Activated T-cell treated with anti-CD3 and anti-CD28 coated beads for 4 hours (primary cell): Measurements from ENCODE around the gene GRK6.
"Not testable (repeated sequence)": the region's sequence is repeated elsewhere in the genome, so short reads cannot be mapped to it uniquely, and the experiment has no call there.

Source experiments
- DNase-seq: peaks from one replicate; pipeline ENCODE4 v3.0.0-alpha.2; 2020

Gene GRK6

GRCh38 chr5:177399997-177400868 lies 26.2 kb upstream of the GRK6 start, which contains the start of gene PFN3:
TSS of gene PFN3 (minus strand) at chr5:177400661. CDS start at chr5:177400576, 85 bp downstream.
- DNase-seq, result no peak

DNA sequence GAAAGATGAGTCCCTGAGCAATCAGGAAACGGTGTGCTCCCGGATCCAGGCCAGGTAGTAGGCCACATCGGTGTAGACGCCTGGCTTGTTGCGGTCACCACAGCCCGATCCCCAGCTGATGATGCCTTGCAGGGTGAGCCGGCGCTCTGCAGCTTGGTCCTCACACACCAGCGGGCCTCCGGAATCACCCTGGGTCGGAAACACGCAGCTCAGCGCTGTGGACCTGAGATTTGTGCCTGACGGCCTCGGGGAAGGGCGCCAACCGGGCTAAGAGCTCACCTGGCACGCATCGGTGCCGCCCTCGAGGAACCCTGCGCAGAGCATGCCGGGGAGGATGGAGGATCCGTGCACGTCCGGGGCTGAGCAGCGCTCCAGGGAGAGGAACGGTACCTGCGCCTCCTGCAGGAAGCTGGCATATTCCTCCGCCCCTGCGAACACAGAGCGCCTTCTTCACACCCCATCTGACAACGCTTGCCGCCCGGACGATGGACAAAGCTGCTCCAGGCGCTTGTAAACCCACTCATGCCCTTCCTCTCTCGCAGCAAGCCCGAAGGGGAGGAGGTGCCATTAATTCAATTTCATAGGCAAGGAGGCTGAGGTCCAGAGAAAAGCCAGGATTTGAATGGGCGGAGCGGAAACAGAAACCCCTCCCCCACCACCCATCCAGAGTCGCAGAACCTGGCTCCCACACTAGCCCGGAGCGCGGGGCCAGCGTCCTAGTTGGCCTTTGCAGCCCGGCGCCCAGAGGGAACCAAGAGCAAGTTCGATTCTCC lies 24.0 kb upstream of the GRK6 start:
- peak; percentile 37 for DNase-seq

DNA sequence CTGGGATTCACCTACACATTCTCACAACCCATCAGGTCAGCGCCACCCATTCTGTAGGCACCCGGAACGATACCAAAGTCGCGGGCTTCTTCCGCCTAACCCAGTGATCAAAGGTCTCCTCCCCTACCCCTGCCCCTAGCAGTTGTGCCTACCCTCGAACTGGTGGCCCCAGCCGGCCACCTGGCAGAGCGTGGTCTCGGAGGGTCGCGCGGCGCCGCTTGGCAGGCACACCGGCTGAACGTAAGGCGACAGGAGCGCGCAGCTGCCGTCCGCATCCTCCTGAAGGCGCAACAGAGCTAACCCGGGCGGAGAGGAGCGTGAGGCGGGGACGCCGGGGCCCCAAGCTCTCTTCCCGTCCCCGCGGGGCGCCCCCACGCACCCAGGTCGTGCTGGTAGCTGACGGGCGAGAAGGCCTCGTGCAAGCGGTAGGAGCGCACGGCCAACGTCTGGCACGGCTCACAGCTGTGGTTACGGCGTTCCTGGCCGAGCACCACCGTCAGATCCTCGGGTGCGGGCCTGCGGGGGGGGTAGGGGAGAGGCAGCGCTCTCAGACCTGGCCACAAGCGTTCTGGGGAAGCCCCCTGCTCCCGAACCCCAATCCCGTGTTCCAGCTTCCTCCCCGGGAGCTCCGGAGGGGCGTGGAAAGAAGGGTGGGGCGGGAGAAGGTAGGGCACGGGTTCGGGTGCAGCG lies 23.2 kb upstream of the GRK6 start:
- no peak for DNase-seq

- DNase-seq, result peak; percentile 76
These were observed 22.5 kb upstream of the GRK6 start for GRCh38 chr5:177403792-177404640.

GRCh38 chr5:177404641-177405179 lies 21.8 kb upstream of the GRK6 start:
- DNase-seq, result no peak

DNA sequence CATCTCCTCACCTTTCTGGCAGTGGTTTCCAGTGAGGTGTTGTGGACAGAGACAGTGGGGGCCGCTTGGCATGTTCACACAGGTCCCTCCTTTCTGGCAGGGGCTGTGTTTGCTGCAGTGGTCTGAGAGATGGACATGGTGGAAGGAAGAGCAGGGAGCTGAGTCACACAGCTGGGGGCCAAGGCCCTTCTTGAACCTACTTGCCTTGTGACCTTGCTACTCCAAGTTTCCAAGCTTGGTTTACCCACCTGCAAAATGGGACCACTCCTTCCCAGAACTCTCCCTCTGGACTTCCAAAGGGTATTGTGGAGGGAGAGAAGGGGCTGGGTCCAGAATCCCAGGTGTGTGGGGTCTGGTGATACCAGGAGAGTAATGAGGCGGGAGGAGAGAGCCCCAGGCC lies 21.2 kb upstream of the GRK6 start:
- no peak for DNase-seq

- DNase-seq, result no peak
These were observed 20.7 kb upstream of the GRK6 start for GRCh38 chr5:177405805-177406204.

DNA sequence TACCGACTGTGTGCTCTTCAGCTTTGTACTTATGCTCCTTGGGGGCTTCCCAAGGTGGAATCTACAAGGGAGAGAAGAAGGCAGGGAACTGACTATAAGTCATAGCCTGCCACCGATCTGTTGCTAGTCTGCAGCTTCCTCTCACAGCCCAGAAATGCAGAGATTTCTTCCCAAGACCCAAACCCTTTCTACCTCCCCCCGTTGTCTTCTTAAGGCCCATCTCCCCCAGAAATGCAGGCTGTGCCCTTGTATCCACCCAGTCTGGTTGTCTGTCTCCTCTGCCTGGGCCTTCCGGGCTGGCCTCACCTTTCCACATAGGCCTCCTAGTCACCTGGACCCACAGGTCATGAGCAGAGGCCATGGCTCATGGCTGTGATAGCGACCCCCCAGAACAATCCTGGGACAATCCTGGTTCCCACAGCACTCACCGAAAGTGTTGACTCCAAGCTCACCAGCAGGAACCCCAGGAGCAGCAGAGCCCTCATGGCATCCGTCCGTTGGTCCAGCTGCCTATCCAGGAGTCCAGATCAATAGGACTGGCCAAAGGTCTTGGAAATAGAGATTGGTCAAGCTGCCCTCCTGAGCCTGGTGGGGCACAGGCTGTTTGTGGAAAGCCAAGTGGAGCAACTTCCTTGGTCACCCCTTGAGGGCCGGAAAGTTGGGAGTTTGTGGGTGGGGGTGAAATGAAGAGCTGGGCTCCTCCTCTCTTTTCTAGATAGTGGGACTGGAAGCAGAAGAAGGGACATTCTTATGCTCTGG lies 17.3 kb upstream of the GRK6 start, which contains the start of gene F12:
F12 (minus strand) TSS at position 522 of the 759 bp plus-strand sequence; CDS start at position 485, 37 bp downstream.
- DNase-seq, result no peak

- DNase-seq, result no peak
These were observed 15.9 kb upstream of the GRK6 start for GRCh38 chr5:177410575-177410974.

GRCh38 chr5:177412603-177413233 lies 13.8 kb upstream of the GRK6 start:
- DNase-seq, result no peak

GRCh38 chr5:177414481-177414880 lies 12.0 kb upstream of the GRK6 start:
- no peak for DNase-seq

DNA sequence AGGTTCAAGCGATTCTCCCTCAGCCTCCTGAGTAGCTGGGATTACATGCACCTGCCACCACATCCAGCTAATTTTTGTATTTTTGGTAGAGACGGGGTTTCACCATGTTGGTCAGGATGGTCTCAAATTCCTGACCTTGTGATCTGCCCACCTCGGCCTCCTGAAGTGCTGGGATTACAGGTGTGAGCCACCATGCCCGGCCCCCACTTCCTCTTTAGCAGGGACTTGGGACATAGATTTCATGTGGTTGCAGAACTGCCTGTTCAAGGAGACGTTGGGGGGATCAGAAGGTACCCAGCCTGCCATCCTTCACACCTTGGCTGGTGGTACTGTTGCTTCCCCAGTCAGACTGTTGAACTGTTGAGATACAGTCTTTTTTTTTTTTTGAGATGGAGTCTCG lies 9.4 kb upstream of the GRK6 start:
- DNase-seq, result not testable (repeated sequence)

GRCh38 chr5:177419046-177419445 lies 7.4 kb upstream of the GRK6 start:
- DNase-seq, result no peak

DNA sequence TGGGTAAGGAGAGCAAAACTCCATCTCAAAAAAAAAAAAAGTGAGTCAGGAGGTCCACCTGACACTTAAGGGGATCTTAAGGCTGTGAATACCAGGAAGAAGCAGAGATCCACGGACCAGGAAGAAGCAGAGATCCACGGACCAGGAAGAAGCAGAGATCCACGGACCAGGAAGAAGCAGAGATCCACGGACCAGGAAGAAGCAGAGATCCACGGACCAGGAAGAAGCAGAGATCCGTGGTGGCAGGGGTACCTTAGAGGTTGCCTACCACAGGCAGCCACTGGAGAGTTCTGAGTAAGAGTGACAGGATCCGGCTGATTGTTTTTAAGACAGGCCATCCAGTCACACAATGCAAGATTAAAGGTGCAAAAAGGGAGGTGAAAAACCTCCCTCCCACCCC lies 6.0 kb upstream of the GRK6 start:
- DNase-seq, result not testable (repeated sequence)

DNA sequence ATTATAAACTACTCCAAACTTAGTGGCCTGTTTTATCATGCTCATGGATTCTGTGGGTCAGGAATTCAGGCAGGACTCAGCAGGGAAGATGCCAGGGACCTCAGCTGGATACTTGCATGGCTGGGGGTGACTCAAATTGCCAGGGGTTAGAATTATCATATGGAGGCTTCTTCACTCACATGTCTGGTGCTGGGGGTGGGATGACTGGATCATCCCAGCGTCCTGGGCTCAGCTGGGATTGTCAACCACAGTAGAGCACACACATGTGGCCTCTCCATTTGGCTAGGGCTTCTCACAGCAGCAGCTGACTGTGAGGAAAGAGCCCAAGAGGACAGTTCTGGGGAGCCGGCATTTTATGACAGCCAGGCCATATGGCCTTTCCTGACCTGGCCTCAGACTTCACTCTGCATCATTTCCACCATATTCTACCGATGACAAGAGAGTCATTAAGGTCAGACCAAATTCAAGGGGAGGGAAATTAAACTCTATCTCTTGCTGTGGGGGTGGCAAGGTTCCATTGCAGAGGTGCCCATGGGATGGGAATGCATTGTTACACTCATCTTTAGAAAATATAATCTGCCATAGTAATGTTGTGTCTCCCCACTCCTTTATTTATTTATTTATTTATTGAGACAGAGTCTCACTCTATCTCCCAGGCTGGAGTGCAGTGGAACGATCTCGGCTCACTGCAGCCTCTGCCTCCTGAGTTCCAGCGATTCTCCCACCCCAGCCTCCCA lies 5.2 kb upstream of the GRK6 start:
- no peak for DNase-seq

DNA sequence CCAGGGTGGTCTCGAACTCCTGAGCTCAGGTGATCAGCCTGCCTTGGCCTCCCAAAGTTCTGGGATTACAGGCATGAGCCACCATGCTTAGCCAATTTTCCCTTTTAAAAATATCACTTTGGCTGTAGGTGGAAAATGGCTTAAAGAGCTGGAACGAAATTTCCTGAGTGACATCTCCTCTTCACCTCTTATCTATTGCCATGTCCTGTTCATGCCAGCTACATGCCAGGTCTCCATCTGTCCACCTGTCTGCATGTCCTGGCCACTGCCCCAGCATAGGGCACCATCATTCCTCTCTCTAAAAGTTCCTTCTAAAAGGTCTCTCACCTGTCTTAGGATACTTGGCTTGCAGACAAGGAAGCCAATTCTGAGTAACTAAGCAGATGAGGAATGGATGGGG lies 2.8 kb upstream of the GRK6 start:
- no peak for DNase-seq

DNA sequence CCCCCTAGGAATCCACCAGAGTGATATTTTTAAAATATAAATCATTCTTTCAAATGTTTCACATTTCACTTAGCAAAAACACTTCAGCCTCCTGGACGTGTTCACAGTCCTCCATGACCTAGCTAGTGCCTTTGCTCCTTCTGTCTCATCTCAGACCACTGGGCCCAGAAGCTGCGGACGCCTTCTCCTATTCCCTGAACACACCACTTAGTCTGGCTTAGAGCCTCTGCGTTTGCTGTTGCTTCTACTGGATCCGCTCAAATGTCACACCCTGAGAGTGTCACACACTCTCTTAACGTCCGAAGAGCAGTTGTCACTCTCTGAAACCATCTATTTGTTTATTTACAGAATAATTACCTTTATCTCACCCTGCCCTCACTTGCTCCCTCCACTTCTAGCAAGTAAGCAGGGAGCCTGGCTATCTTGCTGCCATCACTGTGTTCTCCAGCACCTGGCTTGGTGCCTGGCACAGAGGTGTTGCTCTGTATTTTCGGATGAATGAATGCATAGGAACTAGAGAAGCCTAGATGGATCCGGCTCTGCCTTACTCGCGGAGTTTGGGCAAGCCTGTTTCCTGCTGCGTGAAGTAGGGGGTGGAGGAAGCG lies 1.2 kb upstream of the GRK6 start:
- no peak for DNase-seq

GRCh38 chr5:177425801-177426565 lies 493 bp upstream of the GRK6 start:
- peak; percentile 100 for DNase-seq
